ENCODE data around the gene SDC3. TPM values are rescaled to one million over a fixed set of nuclear protein-coding genes. Genes with fewer than 3 reads are reported as not detected.

Gene SDC3
- total RNA-seq, 2 donors from 2014 or later: 15.2 to 24.2 TPM

DNA sequence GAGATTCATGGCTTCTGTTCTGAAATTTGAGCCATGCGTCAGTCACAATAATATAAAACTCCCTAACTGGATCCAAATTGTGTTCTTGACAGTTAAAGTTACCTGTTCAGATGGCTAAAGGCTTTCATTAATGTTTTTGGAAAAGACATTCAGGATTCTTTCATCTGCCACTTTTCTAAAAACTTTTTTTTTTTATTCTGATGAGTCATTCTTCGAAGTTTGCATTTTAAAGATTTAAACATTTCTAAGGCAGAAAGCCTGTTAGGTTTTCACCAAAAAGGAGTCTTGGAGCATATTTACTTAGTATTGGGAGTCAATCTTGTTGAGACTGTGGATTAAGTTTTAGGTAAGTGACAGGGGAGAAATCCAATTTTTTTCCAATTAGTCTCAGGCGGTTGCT is 18.9 kb upstream of the SDC3 start:
- TF ChIP-seq CTCF (IDR thresholded peaks at IDR 0.05): no peak
- Histone ChIP-seq H3K9ac (ENCODE audit: low read depth in 2 of 2, low read length in 2 of 2) (no peak overlapping the region), H3K27ac (peak overlapping the region; percentile 3), H3K9me3 (no peaks in the 10 kb centered on the region), H3K4me3 (no peak overlapping the region), H3K36me3 (no peaks in the 10 kb centered on the region), H3K27me3 (no peaks in the 10 kb centered on the region), H3K4me1 (peaks cover 3% of the 10 kb centered on the region)
- DNase-seq: no peak
- intact Hi-C loops (cut with DNase I): no loop called here

GRCh38 chr1:30923597-30923996 is 15.0 kb upstream of the SDC3 start:
- no peak overlapping the region for H3K9ac ChIP-seq (ENCODE audit: low read depth in 2 of 2, low read length in 2 of 2)
- H3K36me3 ChIP-seq: no peaks in the 10 kb centered on the region
- H3K4me1 ChIP-seq: peaks cover 3% of the 10 kb centered on the region
- no peaks in the 10 kb centered on the region for H3K9me3 ChIP-seq
- no peaks in the 10 kb centered on the region for H3K27me3 ChIP-seq
- no peak for TF ChIP-seq CTCF (IDR thresholded peaks at IDR 0.05)
- H3K4me3 ChIP-seq: no peak overlapping the region
- no peak for DNase-seq
- no peak overlapping the region for H3K27ac ChIP-seq
- intact Hi-C loops (cut with DNase I): no loop called here

DNA sequence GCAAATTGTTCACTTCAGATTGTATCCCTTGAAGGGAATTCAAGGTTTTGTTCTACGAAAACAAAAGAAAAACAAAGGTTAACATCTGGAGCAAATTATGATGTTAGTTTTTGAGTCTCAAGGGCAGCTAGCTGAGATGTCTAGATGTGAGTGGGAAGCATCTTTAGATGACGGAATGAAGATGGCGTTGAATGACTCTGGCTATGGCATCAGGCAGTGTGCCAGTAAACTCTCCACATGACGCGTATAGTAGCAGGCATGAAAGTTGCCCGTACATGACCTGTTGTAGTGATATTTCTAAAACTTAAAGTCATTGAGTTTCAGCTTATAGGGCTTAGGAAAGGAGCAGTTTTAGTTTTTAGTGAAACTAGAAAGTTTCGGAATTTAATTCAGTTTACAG is 12.3 kb upstream of the SDC3 start:
- no peak overlapping the region for H3K27ac ChIP-seq
- H3K27me3 ChIP-seq: no peaks in the 10 kb centered on the region
- H3K36me3 ChIP-seq: no peaks in the 10 kb centered on the region
- TF ChIP-seq CTCF (IDR thresholded peaks at IDR 0.05): no peak
- H3K9ac ChIP-seq (ENCODE audit: low read depth in 2 of 2, low read length in 2 of 2): no peak overlapping the region
- no peak overlapping the region for H3K4me3 ChIP-seq
- intact Hi-C loops (cut with DNase I): no loop called here
- DNase-seq: no peak
- no peaks in the 10 kb centered on the region for H3K4me1 ChIP-seq
- no peaks in the 10 kb centered on the region for H3K9me3 ChIP-seq

- Histone ChIP-seq H3K27me3 (no peaks in the 10 kb centered on the region), H3K27ac (no peak overlapping the region), H3K9ac (ENCODE audit: low read depth in 2 of 2, low read length in 2 of 2) (no peak overlapping the region), H3K36me3 (no peaks in the 10 kb centered on the region), H3K4me3 (no peak overlapping the region), H3K4me1 (no peaks in the 10 kb centered on the region), H3K9me3 (no peaks in the 10 kb centered on the region)
- TF ChIP-seq CTCF (IDR thresholded peaks at IDR 0.05): no peak
- intact Hi-C loops (cut with DNase I): no loop called here
- DNase-seq: no peak
Observed at GRCh38 chr1:30919025-30919881, 10.7 kb upstream of the SDC3 start.

DNA sequence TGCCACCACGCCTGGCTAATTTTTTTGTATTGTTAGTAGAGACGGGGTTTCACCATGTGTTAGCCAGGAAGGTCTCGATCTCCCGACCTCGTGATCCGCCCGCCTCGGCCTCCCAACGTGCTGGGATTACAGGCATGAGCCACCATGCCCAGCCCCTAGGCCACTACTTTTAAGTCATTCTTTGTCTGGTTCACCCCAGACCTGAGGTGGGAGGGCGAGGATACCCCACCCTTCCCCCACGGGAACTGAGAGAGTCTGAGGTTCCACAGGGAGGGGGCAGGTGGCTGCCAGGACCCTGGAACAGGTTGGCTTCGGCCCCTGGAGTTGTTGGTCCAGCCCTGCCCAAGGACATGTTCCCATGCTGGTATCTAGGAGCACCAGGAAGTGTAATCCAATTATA is 7.7 kb upstream of the SDC3 start:
- intact Hi-C loops (cut with DNase I): no loop called here
- no peak for DNase-seq

More for the DNA sequence above, 7.7 kb upstream of the SDC3 start:
- Histone ChIP-seq H3K4me1 (no peaks in the 10 kb centered on the region), H3K36me3 (no peaks in the 10 kb centered on the region), H3K9ac (ENCODE audit: low read depth in 2 of 2, low read length in 2 of 2) (no peak overlapping the region), H3K27ac (no peak overlapping the region), H3K9me3 (no peaks in the 10 kb centered on the region), H3K27me3 (no peaks in the 10 kb centered on the region), H3K4me3 (no peak overlapping the region)
- no peak for TF ChIP-seq CTCF (IDR thresholded peaks at IDR 0.05)

Measured in colonic mucosa (tissue), 4 donors.